Stimulated activated CD8-positive, alpha-beta memory T cell treated with anti-CD3 and anti-CD28 coated beads, Interleukin-2, amount 100 ng/mL, for 1 hour (primary cell): ENCODE results near the gene RAP1GAP2.
"Not testable (repeated sequence)": the region's sequence is repeated elsewhere in the genome, so short reads cannot be mapped to it uniquely, and the experiment has no call there.

Experiments used
- DNase-seq, 2 donors: peaks; one replicate each; pipeline ENCODE4 v3.0.0-alpha.2; 2020; ENCODE audit warnings: low read depth in 2 of 2

RAP1GAP2 gene

GRCh38 chr17:3039736-3040135 is 243.5 kb downstream of the RAP1GAP2 start:
- no peak for DNase-seq

DNA sequence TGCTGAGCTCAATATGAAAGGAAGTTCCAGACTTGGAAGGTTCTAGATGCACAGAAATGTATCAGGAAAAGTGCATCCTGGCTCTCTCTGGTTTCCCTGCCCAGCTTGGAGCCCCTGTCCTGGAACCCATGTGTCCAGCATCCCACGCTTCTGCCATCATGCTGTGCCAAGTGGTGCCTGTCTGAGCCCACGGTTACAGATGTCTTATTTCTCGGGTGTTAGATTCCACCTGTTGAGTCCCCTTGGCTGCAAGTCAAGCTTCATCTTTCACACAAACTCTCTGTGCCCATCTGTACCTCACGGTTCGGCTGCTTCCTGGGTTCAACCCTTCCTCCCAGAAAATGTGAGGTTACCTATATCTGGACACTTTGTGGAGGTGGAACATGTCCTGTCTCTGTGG is 244.6 kb downstream of the RAP1GAP2 start:
- DNase-seq, result no peak

- no peak for DNase-seq
Observed at GRCh38 chr17:3043737-3044365, 247.6 kb downstream of the RAP1GAP2 start.

DNA sequence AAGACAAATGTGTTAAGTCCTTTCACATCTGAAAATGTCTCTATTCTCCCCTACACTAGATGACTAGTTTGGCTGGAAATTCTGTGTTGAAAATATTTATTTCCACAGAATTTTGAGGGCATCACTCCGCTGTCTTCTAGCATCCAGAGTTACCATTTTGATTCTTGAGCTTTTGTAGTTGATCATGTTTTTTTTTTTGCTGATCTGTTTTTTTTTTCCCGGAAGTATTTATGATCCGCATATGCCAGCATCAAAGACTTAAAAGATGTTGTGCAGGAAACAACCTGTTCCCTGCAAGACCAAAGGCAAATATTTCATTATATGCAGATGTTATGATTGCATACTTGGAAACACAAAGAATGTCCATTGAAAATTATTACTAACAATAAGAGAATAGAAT is 250.5 kb downstream of the RAP1GAP2 start:
- DNase-seq, result no peak

- DNase-seq, result peak; percentile 76 to 82
Observed at GRCh38 chr17:3048727-3049471, 252.7 kb downstream of the RAP1GAP2 start.

- DNase-seq, result no peak
Observed at GRCh38 chr17:3049705-3050295, 253.6 kb downstream of the RAP1GAP2 start.

GRCh38 chr17:3054868-3055267 is 258.6 kb downstream of the RAP1GAP2 start:
- DNase-seq, result not testable (repeated sequence)

DNA sequence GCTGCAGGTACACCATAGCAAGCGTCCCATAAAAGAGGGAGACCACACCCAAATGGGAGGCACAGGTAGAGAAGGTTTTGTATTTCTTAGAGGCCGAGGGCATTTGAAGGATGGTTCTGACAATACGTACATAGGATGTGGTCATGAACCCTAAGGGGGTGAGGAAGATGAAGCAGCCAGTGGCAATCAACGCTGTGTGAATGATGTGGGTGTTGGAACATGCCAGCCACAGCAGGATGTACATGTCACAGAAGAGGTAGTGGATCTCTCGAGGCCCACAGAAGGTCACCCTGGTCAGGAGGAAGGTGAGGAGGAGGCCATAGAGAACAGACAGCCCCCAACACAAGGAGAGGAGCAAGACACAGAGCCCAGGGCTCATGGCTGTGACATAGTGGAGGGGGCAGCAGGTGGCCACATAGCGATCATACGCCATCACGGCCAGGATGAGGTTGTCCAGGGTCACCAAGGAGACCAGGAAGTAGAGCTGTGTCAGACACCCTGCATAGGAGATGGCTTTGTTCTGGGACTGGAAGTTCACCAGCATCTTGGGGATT is 266.7 kb downstream of the RAP1GAP2 start:
- not testable (repeated sequence) for DNase-seq

DNA sequence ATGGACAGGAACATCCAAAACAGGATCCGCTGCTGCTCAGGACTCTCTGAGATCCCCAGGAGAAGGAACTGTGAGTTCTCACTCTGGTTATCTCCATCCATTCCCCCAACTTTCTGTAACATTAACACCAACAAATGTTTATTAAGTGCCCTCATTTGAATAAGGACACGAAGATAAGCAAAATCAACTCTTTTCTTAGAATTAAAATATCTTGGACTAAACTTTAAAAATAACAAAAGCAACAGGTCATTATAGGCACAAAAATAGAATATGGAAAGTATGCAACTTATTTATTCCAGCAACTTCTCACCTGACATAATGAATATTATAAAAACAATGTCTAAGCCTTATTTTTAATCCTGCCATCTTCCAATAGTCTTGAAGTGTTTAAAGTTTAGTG is 267.3 kb downstream of the RAP1GAP2 start, which contains the start of gene OR1D5:
Gene OR1D5, minus strand, starts transcription at position 101 of the 400 bp plus-strand sequence. Its CDS starts 0 bp downstream, at position 101.
- not testable (repeated sequence) for DNase-seq

DNA sequence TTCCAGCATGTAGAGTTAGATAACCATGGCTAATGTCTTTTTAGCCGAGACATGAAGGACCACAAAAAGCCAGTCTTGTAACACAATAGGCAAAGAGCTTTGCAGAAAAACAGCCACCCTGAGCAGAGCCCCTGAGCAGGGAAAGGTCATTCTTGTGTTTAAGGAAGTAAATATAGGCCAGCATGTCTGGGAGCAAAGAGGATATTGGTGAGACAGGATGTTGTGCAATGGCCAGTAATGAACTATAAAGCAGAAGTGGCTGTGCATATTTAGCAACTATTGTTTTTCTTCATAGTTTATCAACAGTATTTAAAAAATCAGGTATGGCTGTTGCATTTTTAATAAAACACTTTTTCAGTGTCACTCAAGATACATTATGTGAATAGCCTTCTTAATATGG is 269.0 kb downstream of the RAP1GAP2 start:
- DNase-seq, result not testable (repeated sequence)

GRCh38 chr17:3073850-3074249 is 277.6 kb downstream of the RAP1GAP2 start:
- not testable (repeated sequence) for DNase-seq
